K562 (cell line): ENCODE results near the gene PAF1. TPM values are rescaled to one million over a fixed set of nuclear protein-coding genes. Genes with fewer than 3 reads are reported as not detected.
A peak's percentile ranks its signal among the peaks of the same experiment; 100 is the strongest.

ENCODE experiments used
- ARID2 ChIP-seq: fragments of 450-650 bp; IDR thresholded peaks from 2 replicates; pipeline ENCODE4 v1.6.1; 2017; ENCODE audit warnings: antibody characterized with exemption, mild to moderate bottlenecking
- BDP1 ChIP-seq: IDR thresholded peaks from 3 replicates; pipeline ENCODE4 v1.6.1; 2011; ENCODE audit not compliant: insufficient read length, insufficient read depth
- CREB3 ChIP-seq: fragments of 450-650 bp; conservative IDR thresholded peaks from 2 replicates; pipeline ENCODE4 v1.6.1; 2016; ENCODE audit warnings: missing genetic modification characterization, low read depth, mild to moderate bottlenecking, missing compliant biosample characterization, moderate library complexity
- DIDO1 ChIP-seq: fragments of 450-650 bp; IDR thresholded peaks from 2 replicates; pipeline ENCODE4 v1.6.1; 2016; ENCODE audit warnings: low read depth, missing biosample characterization, missing genetic modification characterization
- ETS2 ChIP-seq: IDR thresholded peaks from 2 replicates; pipeline ENCODE4 v1.6.1; 2016; ENCODE audit warnings: borderline replicate concordance, missing genetic modification characterization, mild to moderate bottlenecking, moderate library complexity, missing compliant biosample characterization; ENCODE audit not compliant: poor library complexity, severe bottlenecking
- KAT8 ChIP-seq: fragments of 450-650 bp; IDR thresholded peaks from 2 replicates; pipeline ENCODE4 v1.6.1; 2016; ENCODE audit warnings: low read depth, mild to moderate bottlenecking
- KDM1A ChIP-seq, 2 experiments: fragments of 450-650 bp; IDR thresholded peaks; 2 replicates each; pipeline ENCODE4 v1.6.1; 2016; ENCODE audit warnings: mild to moderate bottlenecking in 2 of 2
- NFIX ChIP-seq: fragments of 250-450 bp; sonication (Bioruptor Pico); IDR thresholded peaks from 2 replicates; pipeline ENCODE4 v1.4.0; 2020; ENCODE audit warnings: low read depth, mild to moderate bottlenecking, moderate library complexity
- NR3C1 ChIP-seq: sonication (generic); formaldehyde crosslinking; IDR thresholded peaks from 2 replicates; pipeline ENCODE4 v1.8.1; 2022; ENCODE audit warnings: missing genetic modification reagents
- PHB ChIP-seq: fragments of 250-450 bp; sonication (Bioruptor Pico); IDR thresholded peaks from 2 replicates; pipeline ENCODE4 v1.5.0; 2021
- POLR2AphosphoS2 ChIP-seq: IDR thresholded peaks from 2 replicates; pipeline ENCODE4 v1.6.1; 2012; ENCODE audit warnings: low read length, improper control_type of control experiment
- RAD51 ChIP-seq: fragments of 450-650 bp; IDR thresholded peaks from 2 replicates; pipeline ENCODE4 v1.7.1; 2016; ENCODE audit warnings: low read depth, mild to moderate bottlenecking, borderline replicate concordance
- RNF219 ChIP-seq: fragments of 250-450 bp; sonication (Bioruptor Pico); IDR thresholded peaks from 2 replicates; pipeline ENCODE4 v1.5.0; 2022; ENCODE audit warnings: mild to moderate bottlenecking
- U2AF1 ChIP-seq: fragments of 200-400 bp; formaldehyde crosslinking; optimal IDR thresholded peaks from 2 replicates; pipeline ENCODE3; 2017; ENCODE audit warnings: mild to moderate bottlenecking, low read depth, low read length, moderate library complexity
- ZBTB17 ChIP-seq: fragments of 450-650 bp; formaldehyde crosslinking; IDR thresholded peaks from 2 replicates; pipeline ENCODE4 v1.4.0; 2020; ENCODE audit warnings: mild to moderate bottlenecking
- ZBTB34 ChIP-seq: fragments of 250-450 bp; sonication (Bioruptor Pico); IDR thresholded peaks from 2 replicates; pipeline ENCODE4 v1.8.0; 2021; ENCODE audit warnings: mild to moderate bottlenecking, moderate library complexity
- ZBTB43 ChIP-seq: sonication (generic); formaldehyde crosslinking; IDR thresholded peaks from 2 replicates; pipeline ENCODE4 v1.8.0; 2023; ENCODE audit warnings: mild to moderate bottlenecking, missing genetic modification reagents
- ZBTB49 ChIP-seq: sonication (generic); formaldehyde crosslinking; IDR thresholded peaks from 2 replicates; pipeline ENCODE4 v1.8.0; 2022; ENCODE audit warnings: missing genetic modification reagents, mild to moderate bottlenecking, borderline replicate concordance
- ZNF274 ChIP-seq: IDR thresholded peaks from 2 replicates; pipeline ENCODE4 v1.6.1; 2011; ENCODE audit warnings: low read depth, mild to moderate bottlenecking, low read length, moderate library complexity, borderline replicate concordance
- ZNF445 ChIP-seq: fragments of 250-450 bp; sonication (Bioruptor Pico); IDR thresholded peaks from 2 replicates; pipeline ENCODE4 v1.4.0; 2020; ENCODE audit warnings: low read depth, mild to moderate bottlenecking, moderate library complexity
- polyA plus RNA-seq, 8 experiments: library from polyadenylated mRNA; depleted of rRNA in 4 of 8; stranded (reverse) in 5 of 8; unstranded in 3 of 8; fragments of >200 nt; fragmentation: Nextera tagmentation in 2 of 8; fragmentation: Illumina TruSeq in 1 of 8; extraction: Ambion mirVana in 2 of 8; extraction: Trizol in 1 of 8; gene quantifications; 2 replicates each; pipeline versions ENCODE4 v1.2.1 to v1.2.3, GENCODE V29; 2011 to 2014; ENCODE audit warnings: inconsistent platforms in 1 of 8, missing spikeins in 1 of 8
- total RNA-seq, 7 experiments: library from RNA; depleted of rRNA in 6 of 7; stranded (reverse); fragments of >200 nt in 6 of 7; fragmentation: Illumina TruSeq in 2 of 7; extraction: Trizol in 2 of 7; gene quantifications; 2 replicates each; pipeline versions ENCODE4 v1.2.1 to v1.2.3, GENCODE V29; 2011 to 2021; ENCODE audit warnings: low replicate concordance in 1 of 7

PAF1 gene
- total and polyA plus RNA-seq, 9 of the 15 experiments (the other 6 are each of a cell fraction or from before 2014, with no cell fraction given), result 1.5 to 45.0 (median 33.8) TPM

- TF ChIP-seq KDM1A (IDR thresholded peaks at IDR 0.05) (peak; percentile 99), ZBTB17 (CRISPR knock-in tag) (no peak), ZBTB34 (CRISPR knock-in tag) (no peak), ZNF445 (CRISPR knock-in tag) (no peak), RNF219 (CRISPR knock-in tag) (no peak), CREB3 (tag) (no peak; the same call in 1 of the 2 replicates), ZNF274 (no peak), ZBTB49 (no peak), NFIX (no peak), NR3C1 (CRISPR knock-in tag) (no peak), ARID2 (no peak), BDP1 (no peak), ETS2 (tag) (no peak), RAD51 (no peak), PHB (no peak), ZBTB43 (CRISPR knock-in tag) (no peak), KAT8 (no peak), DIDO1 (tag) (no peak), POLR2AphosphoS2 (no peak), U2AF1 (no peak)
These were observed 8.8 kb downstream of the PAF1 start (continued) for GRCh38 chr19:39381910-39382611.
